ENCODE measurements around the gene STRN. TPM values are rescaled to one million over a fixed set of nuclear protein-coding genes. Genes with fewer than 3 reads are reported as not detected.

The STRN gene
- total and polyA plus RNA-seq, 9 donors, result 12.2 to 25.4 (median 20.3) TPM

GRCh38 chr2:36882532-36882931 is 83.8 kb downstream of the STRN start:
- Histone ChIP-seq H3K27me3 (ENCODE audit: control insufficient read depth, insufficient read depth, low read length) (no peaks in the 10 kb centered on the region), H3K36me3 (ENCODE audit: control insufficient read depth, insufficient read depth, low read length) (peaks cover 18% of the 10 kb centered on the region), H3K9me3 (replicated peaks; ENCODE audit: control insufficient read depth, low read depth, low read length) (no peaks in the 10 kb centered on the region), H3K4me3 (ENCODE audit: low read length) (no peak overlapping the region), H3K27ac (ENCODE audit: low read length) (no peak overlapping the region), H3K4me1 (ENCODE audit: control insufficient read depth, insufficient read depth, low read length) (no peaks in the 10 kb centered on the region)
- DNase-seq, result no peak
- 94% methylated on average over 2 of the region's 3 CpGs for WGBS (ENCODE audit: insufficient coverage)

GRCh38 chr2:36881816-36882215 is 84.5 kb downstream of the STRN start:
- Histone ChIP-seq H3K4me1 (ENCODE audit: control insufficient read depth, insufficient read depth, low read length) (no peaks in the 10 kb centered on the region), H3K27me3 (ENCODE audit: control insufficient read depth, insufficient read depth, low read length) (no peaks in the 10 kb centered on the region), H3K4me3 (ENCODE audit: low read length) (no peak overlapping the region), H3K27ac (ENCODE audit: low read length) (no peak overlapping the region), H3K9me3 (replicated peaks; ENCODE audit: control insufficient read depth, low read depth, low read length) (no peaks in the 10 kb centered on the region), H3K36me3 (ENCODE audit: control insufficient read depth, insufficient read depth, low read length) (peaks cover 22% of the 10 kb centered on the region)
- WGBS (ENCODE audit: insufficient coverage), result no CpG with 5 or more reads among the region's 1 CpG
- no peak for DNase-seq

- Histone ChIP-seq H3K36me3 (ENCODE audit: control insufficient read depth, insufficient read depth, low read length) (peaks cover 31% of the 10 kb centered on the region), H3K27ac (ENCODE audit: low read length) (no peak overlapping the region), H3K9me3 (replicated peaks; ENCODE audit: control insufficient read depth, low read depth, low read length) (no peaks in the 10 kb centered on the region), H3K4me1 (ENCODE audit: control insufficient read depth, insufficient read depth, low read length) (no peaks in the 10 kb centered on the region), H3K27me3 (ENCODE audit: control insufficient read depth, insufficient read depth, low read length) (no peaks in the 10 kb centered on the region), H3K4me3 (ENCODE audit: low read length) (no peak overlapping the region)
- no peak for DNase-seq
- WGBS (ENCODE audit: insufficient coverage), result 100% methylated on average over 2 of the region's 4 CpGs
These were observed 87.9 kb downstream of the STRN start for GRCh38 chr2:36878429-36878828.

- Histone ChIP-seq H3K9me3 (replicated peaks; ENCODE audit: control insufficient read depth, low read depth, low read length) (no peaks in the 10 kb centered on the region), H3K4me3 (ENCODE audit: low read length) (no peak overlapping the region), H3K27me3 (ENCODE audit: control insufficient read depth, insufficient read depth, low read length) (no peaks in the 10 kb centered on the region), H3K27ac (ENCODE audit: low read length) (no peak overlapping the region), H3K4me1 (ENCODE audit: control insufficient read depth, insufficient read depth, low read length) (no peaks in the 10 kb centered on the region), H3K36me3 (ENCODE audit: control insufficient read depth, insufficient read depth, low read length) (peaks cover 21% of the 10 kb centered on the region)
- no peak for DNase-seq
- no CpG with 5 or more reads among the region's 1 CpG for WGBS (ENCODE audit: insufficient coverage)
These were observed 95.1 kb downstream of the STRN start for GRCh38 chr2:36871068-36871707.

GRCh38 chr2:36869606-36870005 is 96.7 kb downstream of the STRN start:
- H3K4me3 ChIP-seq (ENCODE audit: low read length), result no peak overlapping the region
- no peaks in the 10 kb centered on the region for H3K9me3 ChIP-seq (replicated peaks; ENCODE audit: control insufficient read depth, low read depth, low read length)
- no peaks in the 10 kb centered on the region for H3K4me1 ChIP-seq (ENCODE audit: control insufficient read depth, insufficient read depth, low read length)
- no CpG with 5 or more reads among the region's 3 CpGs for WGBS (ENCODE audit: insufficient coverage)
- H3K27ac ChIP-seq (ENCODE audit: low read length), result no peak overlapping the region
- peaks cover 17% of the 10 kb centered on the region for H3K36me3 ChIP-seq (ENCODE audit: control insufficient read depth, insufficient read depth, low read length)
- DNase-seq, result no peak
- H3K27me3 ChIP-seq (ENCODE audit: control insufficient read depth, insufficient read depth, low read length), result no peaks in the 10 kb centered on the region

- no peaks in the 10 kb centered on the region for H3K9me3 ChIP-seq (replicated peaks; ENCODE audit: control insufficient read depth, low read depth, low read length)
These were observed 104.4 kb downstream of the STRN start for GRCh38 chr2:36861896-36862295.

GRCh38 chr2:36859366-36859792 is 107.0 kb downstream of the STRN start:
- no peak for DNase-seq
- WGBS (ENCODE audit: insufficient coverage), result no CpG with 5 or more reads among the region's 1 CpG
- Histone ChIP-seq H3K4me3 (ENCODE audit: low read length) (no peak overlapping the region), H3K4me1 (ENCODE audit: control insufficient read depth, insufficient read depth, low read length) (no peaks in the 10 kb centered on the region), H3K27me3 (ENCODE audit: control insufficient read depth, insufficient read depth, low read length) (no peaks in the 10 kb centered on the region), H3K36me3 (ENCODE audit: control insufficient read depth, insufficient read depth, low read length) (peaks cover 16% of the 10 kb centered on the region), H3K27ac (ENCODE audit: low read length) (no peak overlapping the region), H3K9me3 (replicated peaks; ENCODE audit: control insufficient read depth, low read depth, low read length) (no peaks in the 10 kb centered on the region)

More at GRCh38 chr2:36861896-36862295, 104.4 kb downstream of the STRN start:
- H3K36me3 ChIP-seq (ENCODE audit: control insufficient read depth, insufficient read depth, low read length), result peaks cover 19% of the 10 kb centered on the region
- H3K4me1 ChIP-seq (ENCODE audit: control insufficient read depth, insufficient read depth, low read length), result no peaks in the 10 kb centered on the region
- no CpG with 5 or more reads among the region's 2 CpGs for WGBS (ENCODE audit: insufficient coverage)
- no peaks in the 10 kb centered on the region for H3K27me3 ChIP-seq (ENCODE audit: control insufficient read depth, insufficient read depth, low read length)
- no peak overlapping the region for H3K27ac ChIP-seq (ENCODE audit: low read length)
- DNase-seq, result no peak
- no peak overlapping the region for H3K4me3 ChIP-seq (ENCODE audit: low read length)

- Histone ChIP-seq H3K36me3 (ENCODE audit: control insufficient read depth, insufficient read depth, low read length) (peaks cover 12% of the 10 kb centered on the region), H3K27ac (ENCODE audit: low read length) (no peak overlapping the region), H3K4me3 (ENCODE audit: low read length) (no peak overlapping the region), H3K9me3 (replicated peaks; ENCODE audit: control insufficient read depth, low read depth, low read length) (no peaks in the 10 kb centered on the region), H3K27me3 (ENCODE audit: control insufficient read depth, insufficient read depth, low read length) (no peaks in the 10 kb centered on the region), H3K4me1 (ENCODE audit: control insufficient read depth, insufficient read depth, low read length) (no peaks in the 10 kb centered on the region)
- DNase-seq, result no peak
These were observed 107.6 kb downstream of the STRN start for GRCh38 chr2:36858551-36859365.

GRCh38 chr2:36857713-36858112 is 108.6 kb downstream of the STRN start:
- Histone ChIP-seq H3K4me3 (ENCODE audit: low read length) (no peak overlapping the region), H3K27me3 (ENCODE audit: control insufficient read depth, insufficient read depth, low read length) (no peaks in the 10 kb centered on the region), H3K36me3 (ENCODE audit: control insufficient read depth, insufficient read depth, low read length) (peaks cover 12% of the 10 kb centered on the region), H3K27ac (ENCODE audit: low read length) (no peak overlapping the region), H3K4me1 (ENCODE audit: control insufficient read depth, insufficient read depth, low read length) (no peaks in the 10 kb centered on the region), H3K9me3 (replicated peaks; ENCODE audit: control insufficient read depth, low read depth, low read length) (no peaks in the 10 kb centered on the region)
- DNase-seq, result peak; percentile 7
- 75% methylated on average over 2 of the region's 5 CpGs for WGBS (ENCODE audit: insufficient coverage)

- Histone ChIP-seq H3K27ac (ENCODE audit: low read length) (no peak overlapping the region), H3K36me3 (ENCODE audit: control insufficient read depth, insufficient read depth, low read length) (peaks cover 17% of the 10 kb centered on the region), H3K4me3 (ENCODE audit: low read length) (no peak overlapping the region), H3K4me1 (ENCODE audit: control insufficient read depth, insufficient read depth, low read length) (no peaks in the 10 kb centered on the region), H3K9me3 (replicated peaks; ENCODE audit: control insufficient read depth, low read depth, low read length) (no peaks in the 10 kb centered on the region), H3K27me3 (ENCODE audit: control insufficient read depth, insufficient read depth, low read length) (no peaks in the 10 kb centered on the region)
- DNase-seq, result no peak
- WGBS (ENCODE audit: insufficient coverage), result no CpG with 5 or more reads among the region's 2 CpGs
These were observed 110.9 kb downstream of the STRN start for GRCh38 chr2:36855429-36855828.
